Frontal cortex (tissue), 4 donors: Measurements from ENCODE around the gene NSG2. TPM values are rescaled to one million over a fixed set of nuclear protein-coding genes. Genes with fewer than 3 reads are reported as not detected.
"Not testable (repeated sequence)": the region's sequence is repeated elsewhere in the genome, so short reads cannot be mapped to it uniquely, and the experiment has no call there.

Experiments
- DNase-seq, 2 donors: peaks; one replicate each; pipeline ENCODE4 v3.0.0; 2012; ENCODE audit warnings: low spot score in 2 of 2
- FAIRE-seq: peaks from 2 replicates; lab custom pipeline; 2012; peaks lifted over from hg19 to GRCh38; lab: Jason Lieb, UNC
- total RNA-seq: library from RNA; depleted of rRNA; stranded (reverse); fragments of >200 nt; gene quantifications from one replicate; pipeline ENCODE4 v1.2.3, GENCODE V29; 2014
- donor health status: control.
- donor health status: control.
- donor health status: control.

Gene NSG2
- total RNA-seq, 1 donor from 2014 or later = 942 TPM

DNA sequence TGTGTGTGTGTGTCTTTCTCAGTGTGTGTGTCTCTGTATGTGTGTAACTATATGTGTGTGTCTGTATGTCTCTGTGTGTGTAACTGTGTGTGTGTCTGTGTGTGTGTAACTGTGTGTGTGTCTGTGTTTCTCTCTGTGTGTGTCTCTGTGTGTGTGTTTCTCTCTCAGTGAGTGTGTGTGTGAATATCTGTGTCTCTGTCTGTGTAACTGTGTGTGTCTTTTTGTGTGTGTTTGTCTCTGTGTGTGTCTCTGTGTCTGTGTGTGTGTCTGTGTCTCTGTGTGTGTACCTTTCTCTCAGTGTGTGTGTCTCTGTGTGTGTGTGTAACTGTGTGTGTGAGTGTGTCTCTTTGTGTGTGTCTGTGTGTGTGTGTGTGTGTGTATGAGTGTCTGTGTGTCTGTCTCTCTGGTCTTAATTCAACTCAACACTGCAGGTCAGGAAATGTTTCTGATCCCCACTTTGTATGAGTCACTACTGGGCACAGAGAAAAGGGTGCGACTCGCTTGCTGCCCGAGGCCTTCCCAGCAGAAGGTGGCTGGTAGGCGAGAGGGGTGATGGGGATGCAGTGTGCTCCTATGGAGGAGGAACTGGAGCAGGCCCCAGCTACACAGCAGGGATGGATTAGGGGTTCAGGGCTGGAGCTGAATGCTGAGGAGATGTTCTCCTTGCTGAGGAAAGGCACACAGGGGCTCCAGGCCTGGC lies 52.1 kb downstream of the NSG2 start:
- no peak for DNase-seq
- FAIRE-seq = no peak

DNA sequence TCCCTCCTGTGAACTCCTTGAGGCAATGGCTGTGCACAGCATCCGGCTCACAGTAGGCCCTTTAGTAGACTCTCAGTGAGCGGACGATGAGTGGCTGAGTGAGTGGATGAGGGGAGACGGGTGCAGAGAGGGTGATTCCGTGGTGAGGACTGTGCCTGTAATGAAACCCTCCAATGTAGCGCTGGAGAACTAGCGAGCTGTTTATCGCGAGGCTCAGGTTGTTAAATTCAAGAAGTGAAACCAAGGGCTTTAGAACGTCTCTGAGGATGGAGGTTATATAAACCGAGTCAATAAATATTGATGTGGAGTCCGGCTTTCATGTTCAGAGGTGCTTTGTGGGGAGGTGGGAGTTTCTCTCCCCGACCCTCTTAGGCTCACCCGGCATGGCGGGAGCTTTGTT lies 53.2 kb downstream of the NSG2 start:
- FAIRE-seq (no peak), DNase-seq (no peak)

DNA sequence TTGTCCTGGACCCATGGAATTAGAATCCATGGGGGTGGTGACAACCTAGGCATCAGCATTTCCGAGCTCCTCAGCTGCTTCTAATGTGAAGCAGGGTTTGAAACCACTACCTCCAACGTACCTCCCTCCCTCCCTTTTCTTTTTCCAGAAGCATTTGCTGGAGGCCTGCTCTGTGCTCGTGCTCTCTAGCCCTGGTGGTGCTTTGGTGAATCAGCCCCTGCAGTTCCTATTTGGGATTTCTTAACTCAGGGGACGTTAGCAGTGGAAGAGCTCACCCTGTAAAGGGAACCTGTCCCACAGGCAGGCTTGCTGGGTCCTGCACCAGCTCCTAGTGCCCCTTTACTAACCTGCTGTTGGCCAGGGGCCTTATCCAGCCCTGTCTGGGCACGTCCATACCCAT lies 55.0 kb downstream of the NSG2 start:
- DNase-seq (no peak), FAIRE-seq (no peak)

DNA sequence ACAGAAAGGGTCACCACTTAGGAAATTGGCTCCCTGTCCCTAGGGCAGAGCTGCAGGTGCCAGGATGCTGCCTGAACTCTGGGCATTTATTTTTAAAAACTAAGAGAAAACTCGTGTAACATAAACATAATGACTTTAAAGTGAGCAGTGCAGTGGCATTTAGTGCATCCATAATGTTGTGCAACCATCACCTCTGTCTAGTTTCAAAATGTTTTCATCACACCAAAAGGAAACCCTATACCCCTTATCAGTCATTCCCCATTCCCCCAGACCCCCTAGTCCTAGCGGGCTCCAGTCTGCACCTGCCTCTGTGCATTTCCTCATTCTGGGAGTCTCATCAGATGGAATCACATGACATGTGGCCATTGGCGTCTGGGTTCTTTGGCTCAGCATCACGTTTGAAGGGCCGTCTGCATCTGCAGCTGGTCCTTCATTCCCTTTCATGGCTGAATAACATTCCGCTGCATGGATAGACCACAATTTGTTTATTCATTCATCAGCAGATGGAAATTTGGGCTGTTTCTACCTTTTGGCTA lies 55.8 kb downstream of the NSG2 start:
- no peak for FAIRE-seq

DNA sequence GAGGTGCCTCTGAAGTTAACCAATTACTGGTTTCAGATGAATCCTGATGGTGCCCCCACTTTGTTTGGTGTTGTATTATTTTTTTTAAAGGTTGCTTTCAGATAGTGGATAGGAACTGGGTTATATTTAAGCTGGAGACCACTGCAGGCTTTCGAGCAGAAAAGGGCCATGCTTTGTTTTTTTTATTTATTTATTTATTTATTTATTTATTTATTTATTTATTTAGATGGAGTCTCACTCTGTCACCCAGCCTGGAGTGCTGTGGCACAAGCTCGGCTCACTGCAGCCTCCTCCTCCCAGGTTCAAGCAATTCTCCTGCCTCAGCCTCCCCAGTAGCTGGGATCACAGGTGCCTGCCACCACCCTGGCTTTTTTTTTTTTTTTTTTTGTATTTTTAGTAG lies 57.1 kb downstream of the NSG2 start:
- not testable (repeated sequence) for DNase-seq, FAIRE-seq

More for the DNA sequence above, 55.8 kb downstream of the NSG2 start:
- no peak for DNase-seq

DNA sequence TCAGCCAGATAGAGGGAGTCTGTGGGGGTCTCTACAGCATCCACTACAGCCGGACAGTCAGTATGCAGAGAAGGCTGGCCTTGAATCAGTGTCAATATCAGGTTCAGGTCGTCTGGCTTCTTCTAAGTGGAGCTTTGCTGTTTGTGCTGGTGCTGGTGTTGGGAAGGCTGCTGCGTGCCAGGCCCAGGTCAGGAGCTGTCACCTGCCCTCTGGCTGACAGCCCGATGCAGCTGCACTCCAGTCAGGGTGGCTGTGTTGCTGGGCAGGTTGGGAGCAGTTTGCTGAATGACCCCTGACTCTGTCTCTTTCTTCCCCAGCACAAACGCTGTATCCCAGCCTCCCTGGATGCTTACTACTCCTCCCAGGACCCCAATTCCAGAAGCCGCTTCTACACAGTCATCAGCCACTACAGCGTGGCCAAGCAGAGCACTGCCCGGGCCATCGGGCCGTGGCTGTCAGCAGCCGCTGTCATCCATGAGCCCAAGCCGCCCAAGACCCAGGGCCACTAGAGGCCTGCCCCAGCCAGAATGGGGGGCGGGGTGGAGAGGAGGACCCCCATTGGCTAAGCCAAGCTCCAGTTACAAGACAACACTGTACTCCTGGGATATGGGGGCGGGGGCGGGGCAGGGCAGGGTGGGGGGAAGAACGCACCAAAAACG lies 61.6 kb downstream of the NSG2 start:
- DNase-seq (no peak), FAIRE-seq (no peak)

DNA sequence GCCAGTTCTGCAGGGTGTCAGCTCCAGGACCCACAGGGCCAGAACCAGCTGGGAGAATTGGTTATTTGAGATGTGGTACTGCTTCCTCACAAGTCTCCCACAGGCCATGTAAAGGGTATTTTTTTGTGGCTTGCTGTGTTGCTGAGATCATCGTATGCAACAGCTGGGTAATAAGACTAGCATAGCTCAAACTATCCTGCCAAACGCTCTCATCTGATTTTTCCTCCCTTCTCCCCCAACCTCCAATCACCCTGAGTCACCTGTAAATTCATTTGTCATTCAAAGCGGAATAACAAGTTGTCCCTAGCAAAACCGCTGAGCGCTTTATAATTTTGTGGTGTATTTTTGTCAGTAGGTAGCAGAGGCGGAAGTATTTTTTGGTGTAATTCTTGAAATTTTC lies 63.2 kb downstream of the NSG2 start:
- FAIRE-seq = no peak

DNA sequence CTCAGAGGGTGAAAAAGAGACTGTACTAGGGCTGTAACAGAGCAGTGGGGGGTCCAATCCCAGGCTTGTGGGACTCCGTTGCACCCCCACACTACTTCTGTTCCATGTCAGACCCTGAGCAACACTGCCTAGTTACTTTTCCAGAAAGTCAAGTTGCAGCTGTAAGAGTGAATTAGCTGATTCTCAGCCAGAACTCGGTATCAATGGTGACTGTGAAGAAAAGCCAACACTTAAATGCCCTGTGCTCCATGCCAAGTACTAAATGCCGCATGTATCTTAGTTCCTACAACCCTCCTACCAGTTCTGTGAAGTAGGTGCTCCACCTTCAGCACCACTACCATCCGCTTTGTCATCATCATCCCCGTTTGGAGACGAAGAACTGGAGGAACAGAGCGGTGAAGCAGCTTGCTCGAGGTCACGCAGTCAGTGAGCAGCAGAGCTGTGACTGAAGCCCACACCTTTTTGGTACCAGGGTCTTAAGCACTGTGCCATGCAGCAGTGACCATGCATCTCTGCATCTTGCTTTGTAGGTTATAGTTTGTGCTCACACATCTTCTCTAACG lies 64.3 kb downstream of the NSG2 start:
- no peak for FAIRE-seq
- no peak for DNase-seq

More for the DNA sequence above, 63.2 kb downstream of the NSG2 start:
- no peak for DNase-seq

DNA sequence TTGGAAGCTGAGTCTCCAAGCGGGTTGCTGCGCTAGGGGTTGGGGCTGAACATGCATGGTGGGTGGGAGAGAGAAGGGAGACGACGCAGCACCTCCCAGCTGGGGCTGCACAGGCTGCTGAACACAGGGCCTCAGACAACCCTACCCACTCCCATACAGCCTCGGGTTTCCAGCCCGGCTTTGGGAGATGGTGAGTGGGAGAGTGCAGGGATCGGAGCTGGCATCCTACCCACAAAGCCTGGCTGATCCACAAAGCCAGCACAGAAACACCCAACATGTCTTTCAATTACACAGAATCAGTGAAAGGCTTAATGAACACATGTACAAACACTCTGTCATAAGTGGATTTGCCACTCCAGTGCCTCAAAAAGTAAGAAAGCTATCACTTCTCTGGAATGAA lies 64.8 kb downstream of the NSG2 start:
- FAIRE-seq (no peak), DNase-seq (no peak)

DNA sequence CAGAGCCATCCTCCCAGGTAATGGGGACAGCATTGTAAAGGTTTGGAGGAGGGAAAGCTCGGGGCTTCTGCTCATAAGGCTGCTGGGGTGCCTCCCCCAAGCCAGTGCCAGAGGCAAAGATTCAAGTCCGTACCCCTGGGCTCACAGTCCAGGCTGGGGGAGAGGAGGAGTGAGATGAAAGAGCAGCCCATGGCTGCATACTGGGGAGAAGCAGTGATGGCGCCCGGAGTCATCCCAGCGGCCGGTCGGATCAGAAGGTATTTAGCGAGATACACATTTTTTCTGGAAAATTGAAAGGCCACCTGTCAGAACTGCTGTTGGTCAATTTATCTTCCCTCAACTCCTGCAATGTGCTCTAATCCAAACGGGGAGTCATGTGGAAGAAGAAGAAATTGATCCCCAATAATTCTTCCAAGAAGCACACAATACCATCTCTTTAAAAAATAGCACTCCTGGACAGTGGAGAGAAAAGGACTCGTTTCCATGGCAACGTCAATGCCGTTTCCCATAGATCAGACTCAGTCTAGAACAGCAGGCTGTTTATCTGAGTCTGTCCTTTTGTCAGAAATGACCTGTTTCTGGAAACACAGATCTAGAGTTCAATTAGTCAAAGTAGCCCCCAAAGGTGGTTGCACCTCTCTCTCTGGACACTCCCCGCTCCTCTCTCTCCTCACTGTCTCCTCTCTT lies 65.9 kb downstream of the NSG2 start:
- DNase-seq (no peak), FAIRE-seq (no peak)

DNA sequence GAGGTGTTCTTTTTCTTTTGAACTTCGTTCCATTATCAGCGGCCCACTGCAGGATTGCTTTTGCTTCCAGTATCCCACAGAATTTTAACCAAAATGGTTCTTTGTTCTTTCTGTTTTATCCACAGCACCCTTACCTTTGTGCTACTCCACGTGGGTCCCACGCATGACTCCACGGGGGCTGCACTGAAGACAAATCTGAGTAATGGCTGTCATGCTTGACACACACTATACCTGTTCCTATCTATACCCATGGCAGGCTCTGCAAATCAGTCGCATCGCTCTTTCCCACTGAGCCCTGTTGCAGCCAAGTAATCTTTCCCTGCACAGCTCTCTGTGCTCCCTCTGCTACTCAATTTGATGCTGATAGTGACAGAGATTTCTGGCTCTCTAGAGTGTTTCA lies 69.7 kb downstream of the NSG2 start:
- DNase-seq = no peak
- no peak for FAIRE-seq

DNA sequence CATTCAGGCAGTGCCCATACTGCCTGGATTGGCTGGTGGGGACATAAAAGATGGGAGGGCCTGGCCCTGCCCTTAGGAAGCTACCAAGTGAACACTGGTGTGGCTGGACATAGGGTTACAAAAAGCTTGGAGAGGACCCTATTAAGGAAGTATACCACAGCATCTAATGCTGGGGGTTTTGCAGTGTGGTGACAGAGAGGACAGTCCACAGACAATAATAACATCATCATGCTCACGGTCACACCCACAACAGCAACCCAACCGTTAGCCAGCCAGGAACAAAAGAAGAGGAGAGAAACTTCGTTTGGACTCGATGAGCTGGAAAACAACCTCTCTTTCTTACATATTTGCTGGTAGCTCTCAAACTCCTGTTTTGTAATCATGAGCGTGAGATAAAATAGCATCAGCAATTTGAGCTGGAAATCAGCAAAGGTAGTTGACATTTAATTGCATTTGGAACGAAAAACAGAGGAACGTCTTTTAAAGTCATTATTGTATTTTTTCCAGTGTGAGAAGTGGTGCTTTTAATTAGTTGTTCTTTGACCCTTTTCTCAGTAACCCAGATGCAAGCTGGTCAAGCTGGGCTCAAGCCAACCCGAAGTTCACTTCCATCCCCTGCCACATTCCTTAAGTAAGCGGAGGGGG lies 73.4 kb downstream of the NSG2 start:
- FAIRE-seq = no peak
- no peak for DNase-seq

DNA sequence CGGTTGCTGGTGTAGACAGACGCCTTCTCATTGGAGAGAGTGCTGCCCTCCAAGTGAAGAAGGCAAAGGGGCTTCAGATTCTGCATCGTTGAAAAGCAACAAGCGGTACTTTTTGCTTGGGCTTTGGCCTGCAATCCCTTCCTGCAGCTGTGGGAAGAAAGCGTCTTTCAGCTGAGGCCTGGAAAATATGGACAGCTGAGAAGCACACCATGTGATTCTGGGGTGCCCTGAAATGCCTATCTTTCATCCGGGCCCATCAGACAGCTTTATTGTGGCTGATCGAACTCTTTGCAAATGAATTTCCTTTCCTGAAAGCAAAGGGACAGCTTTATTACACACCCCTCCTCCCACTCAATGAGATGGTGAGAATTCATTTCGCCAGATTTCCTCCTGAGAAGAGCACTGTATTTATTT lies 74.0 kb downstream of the NSG2 start:
- DNase-seq (peak; percentile 32 to 36), FAIRE-seq (no peak)

DNA sequence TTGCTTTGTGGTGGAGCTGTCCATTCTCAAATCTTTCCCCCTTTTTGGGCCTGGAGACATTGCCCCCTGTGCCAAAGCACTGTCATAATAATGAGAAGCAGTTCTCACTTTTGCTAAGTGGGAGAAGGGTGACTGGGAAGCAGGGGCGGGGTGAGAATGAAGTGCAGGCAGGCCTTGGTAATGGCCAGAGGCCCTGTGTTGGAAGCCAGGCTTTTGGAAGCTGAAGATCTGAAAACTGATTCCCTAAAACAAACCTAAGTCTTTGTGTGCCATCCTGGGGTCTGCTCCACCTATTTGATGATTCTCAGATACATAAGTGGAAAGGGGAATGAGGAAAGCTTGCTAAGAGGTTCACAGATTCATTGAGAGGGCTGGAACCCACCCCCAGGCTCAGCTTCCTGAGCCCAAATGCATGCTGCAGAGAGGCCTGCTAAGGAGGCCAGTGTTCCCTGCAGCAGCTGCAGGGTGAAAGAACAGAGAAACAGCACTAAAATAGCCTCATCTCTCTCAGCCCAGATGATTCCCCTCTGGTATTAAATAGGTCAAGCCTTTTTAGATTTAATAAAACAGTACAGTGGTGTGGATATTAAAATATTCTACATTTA lies 75.0 kb downstream of the NSG2 start:
- no peak for DNase-seq
- FAIRE-seq = no peak

DNA sequence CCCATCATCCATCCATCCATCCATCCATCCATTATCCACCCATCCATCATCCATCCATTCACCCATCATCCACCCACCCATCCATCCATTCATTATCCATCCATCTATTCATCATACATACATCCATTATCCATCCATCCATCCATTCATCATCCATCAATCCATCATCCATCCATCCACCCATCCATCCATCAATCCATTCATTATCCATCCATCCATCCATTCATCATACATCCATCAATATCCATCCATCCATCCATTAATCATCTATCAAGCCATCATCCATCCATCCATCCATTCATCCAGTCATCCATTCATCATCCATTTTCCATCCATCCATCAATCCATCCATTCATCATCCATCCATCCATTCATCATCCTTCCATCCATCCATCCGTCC lies 89.0 kb downstream of the NSG2 start:
- no peak for FAIRE-seq
- DNase-seq = no peak

DNA sequence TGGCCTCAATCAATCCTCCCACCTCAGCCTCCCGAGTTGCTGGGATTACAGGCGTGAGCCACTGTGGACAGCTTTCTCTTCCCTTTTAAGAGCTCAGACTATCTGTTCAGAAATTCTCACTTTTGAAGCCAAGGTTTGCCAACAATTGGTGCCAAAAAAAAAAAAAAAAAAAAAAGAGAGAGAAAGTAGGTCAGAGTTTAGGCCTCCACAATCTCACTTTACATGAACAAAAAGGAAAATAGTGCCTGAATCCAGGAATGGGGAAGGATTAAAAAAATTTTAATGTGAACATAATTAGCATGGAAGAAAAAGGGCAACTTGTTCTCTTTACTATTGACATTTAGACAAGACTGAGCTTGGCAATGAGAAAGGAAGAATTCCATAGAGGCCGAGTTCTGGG lies 94.1 kb downstream of the NSG2 start:
- DNase-seq = peak in 1 of 2 donors; percentile 21
- no peak for FAIRE-seq

DNA sequence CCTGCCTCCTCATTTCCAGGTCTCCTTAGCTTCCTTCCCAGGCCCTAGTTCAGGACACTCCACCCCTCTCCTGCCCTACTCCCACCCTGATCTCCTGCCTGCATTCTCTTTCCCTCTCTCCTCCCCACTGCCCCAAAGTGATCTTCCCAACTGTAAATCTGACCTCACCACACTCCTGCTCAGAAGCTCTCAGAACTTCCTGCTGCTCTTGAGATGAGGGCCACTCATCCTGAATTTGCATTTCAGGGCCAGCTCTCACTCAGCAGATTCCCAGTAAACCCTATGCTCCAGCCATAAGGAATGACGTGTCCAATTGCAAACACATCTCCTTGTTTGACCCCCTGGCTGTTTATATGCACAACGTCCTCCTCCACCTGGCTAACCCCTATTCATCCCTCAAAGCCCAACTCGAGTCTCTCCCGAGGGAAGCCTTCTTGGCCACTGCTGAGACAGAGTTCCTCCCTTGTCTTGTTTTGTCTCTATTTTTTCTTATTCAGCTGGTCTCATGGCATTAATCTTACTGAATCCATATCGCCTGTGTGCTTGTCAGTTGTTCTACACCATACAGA lies 95.0 kb downstream of the NSG2 start:
- DNase-seq (no peak), FAIRE-seq (no peak)

DNA sequence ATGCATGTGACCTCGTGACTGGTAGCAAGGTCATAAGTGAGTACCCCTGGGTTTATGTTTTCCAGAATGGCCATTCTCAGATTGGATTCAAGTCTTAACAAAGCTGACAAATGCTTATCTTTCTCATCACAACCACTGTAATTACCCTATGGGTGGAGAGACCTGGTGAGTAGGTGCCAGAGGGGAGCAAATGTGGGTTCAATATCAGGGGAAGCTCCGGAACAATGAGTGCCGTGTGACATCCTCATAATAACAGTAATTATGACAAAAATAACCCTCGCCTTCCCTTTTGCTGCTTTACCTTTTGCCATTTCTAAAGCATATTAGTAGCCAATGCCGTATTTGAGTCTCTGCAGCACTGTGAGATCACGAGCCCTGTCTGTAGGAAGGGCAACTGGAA lies 95.9 kb downstream of the NSG2 start:
- DNase-seq = no peak
- FAIRE-seq = no peak

DNA sequence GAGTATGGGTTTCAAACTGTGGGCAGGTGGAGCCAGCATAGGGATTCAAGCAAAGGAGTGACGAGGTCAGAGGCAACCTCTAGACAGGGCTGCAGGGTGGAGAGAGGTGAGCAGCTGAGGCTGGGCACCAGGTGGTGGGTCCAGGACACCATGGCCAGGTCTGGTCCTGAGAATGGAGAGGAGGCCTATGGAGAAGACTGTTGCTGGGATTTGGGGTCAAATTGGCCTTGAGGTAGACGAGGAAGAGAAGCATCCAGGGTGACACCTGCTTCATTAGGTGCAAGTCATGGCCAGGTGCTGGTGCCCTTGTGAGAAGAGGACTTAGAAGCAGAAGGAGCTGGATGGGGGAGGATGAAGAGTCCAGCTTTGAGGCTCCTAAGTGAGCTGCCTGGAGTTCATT lies 99.6 kb downstream of the NSG2 start:
- FAIRE-seq (no peak), DNase-seq (no peak)
